Measurements from ENCODE around the gene SH3PXD2A. TPM values are rescaled to one million over a fixed set of nuclear protein-coding genes. Genes with fewer than 3 reads are reported as not detected.

SH3PXD2A gene
- total RNA-seq, 1 donor from 2014 or later: 51.3 TPM

DNA sequence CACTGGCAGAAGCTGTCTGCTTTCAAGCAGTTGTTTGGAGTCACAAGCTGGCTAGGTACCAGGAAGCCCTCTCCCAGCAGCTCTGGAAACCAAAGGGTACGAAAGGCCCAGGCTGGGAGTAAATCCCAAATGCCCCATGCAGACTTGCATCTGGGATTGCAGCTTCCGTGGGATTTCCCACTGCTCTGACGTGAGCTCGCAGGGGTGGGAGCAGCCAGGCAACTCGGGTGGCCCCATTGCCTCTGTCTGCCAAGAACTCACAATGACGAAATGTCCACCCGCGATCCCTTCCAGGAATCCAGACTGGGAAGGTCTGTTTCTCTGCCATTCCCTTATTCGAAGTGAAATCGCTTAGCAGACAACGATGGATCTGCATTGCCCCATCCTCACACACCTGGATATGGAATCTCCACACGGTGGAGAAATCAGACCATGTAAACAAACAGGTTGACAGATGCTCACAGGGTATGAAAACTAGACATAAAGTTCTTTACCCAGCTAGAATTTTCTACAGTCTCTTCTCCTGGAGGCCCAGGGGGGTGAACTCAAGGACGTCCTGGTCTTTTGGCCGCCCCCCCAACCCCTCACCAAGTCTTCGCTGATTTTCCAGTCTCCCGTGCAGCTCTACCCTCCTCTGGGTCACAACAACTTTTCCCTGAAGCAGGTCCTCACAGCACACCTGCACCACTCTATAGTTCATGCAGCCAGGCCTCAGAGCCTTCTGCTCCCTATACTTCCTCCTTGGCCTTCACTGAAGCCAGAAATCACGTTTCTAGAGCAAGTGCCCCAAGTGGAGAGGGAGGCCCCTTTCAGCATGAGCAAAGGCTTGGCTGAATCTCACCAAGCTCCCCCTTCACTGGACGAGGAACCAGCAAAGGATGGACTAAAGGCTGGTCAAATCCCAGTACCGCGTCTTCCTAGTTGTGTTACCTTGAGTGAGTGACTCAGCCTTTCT is 20.0 kb downstream of the SH3PXD2A start:
- no peak for DNase-seq (ENCODE audit: low spot score)

DNA sequence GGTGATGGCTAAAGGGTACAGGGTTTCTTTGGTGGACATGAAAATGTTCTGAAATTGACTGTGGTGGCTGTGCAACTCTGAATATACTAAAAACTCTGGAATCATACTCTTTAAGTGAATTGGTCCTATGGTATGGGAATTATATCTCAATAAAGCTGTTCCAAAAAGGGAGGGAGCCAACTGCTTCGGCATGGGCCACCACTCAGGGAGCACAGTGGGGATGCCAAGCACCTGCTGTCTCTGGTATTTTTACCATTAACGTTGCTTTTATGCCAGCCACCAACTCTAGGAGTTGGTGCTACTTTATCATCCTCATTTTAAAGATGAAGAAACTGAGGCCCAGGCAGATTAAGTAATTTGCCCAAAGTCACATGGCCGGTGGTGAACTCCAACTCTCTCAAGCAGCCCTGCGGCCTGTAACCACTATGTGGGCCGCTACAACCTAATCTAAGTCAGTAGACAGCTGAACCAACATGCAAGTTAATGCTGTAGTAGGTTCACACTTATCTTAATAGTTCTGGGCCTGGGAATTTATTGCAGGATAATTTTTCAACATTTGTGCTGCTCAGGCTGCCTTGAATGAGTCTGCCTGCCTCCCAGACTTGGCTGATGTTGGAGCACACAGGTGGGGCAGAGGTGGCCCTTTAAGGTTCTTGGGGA is 20.8 kb downstream of the SH3PXD2A start:
- DNase-seq (ENCODE audit: low spot score): no peak

DNA sequence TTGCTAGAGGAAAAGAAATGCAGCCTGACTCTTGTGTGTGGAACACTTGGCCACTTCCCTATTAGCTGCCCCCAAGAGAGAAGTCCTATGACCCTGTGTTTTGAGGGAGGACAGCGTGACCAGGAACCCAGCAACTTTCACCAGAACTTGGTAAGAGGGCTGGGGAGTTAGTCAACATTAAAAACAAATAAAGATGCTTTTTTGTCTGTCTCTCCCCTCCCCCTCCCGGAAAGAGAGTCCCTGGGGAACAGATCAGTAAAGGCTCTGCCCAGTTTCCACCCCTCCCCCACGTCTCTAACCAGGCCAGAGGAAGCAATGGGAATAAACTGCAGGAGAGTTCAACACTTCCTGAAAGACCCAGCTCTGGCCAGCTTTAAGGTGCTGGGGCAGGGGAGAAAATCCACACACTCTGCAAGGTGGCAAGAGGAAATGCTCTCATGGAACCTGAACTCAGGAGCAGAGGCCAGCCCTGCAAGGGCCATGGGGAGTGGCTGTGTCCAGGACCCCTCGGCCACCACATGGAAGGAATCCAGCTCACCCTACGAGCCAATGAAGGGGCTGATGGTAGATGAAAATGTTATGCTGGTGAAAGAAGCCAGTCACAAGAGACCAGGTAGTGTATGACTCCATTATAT is 21.5 kb downstream of the SH3PXD2A start:
- no peak for DNase-seq (ENCODE audit: low spot score)

DNA sequence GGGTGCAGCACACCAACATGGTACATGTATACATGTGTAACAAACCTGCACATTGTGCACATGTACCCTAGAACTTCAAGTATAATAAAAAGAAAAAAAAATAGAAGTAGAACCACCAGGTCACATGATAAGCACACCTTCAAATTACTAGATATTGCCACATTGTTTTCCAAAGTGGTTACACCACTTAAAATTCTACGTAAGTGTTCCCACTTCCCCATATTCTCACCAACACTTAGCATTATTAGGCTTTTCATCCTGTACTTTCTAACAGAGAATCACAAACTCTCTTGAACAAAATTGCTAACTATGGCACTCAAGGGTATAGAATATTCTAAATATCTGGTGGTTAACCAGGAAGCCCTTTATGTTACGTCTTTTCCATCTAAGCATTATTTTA is 22.6 kb downstream of the SH3PXD2A start:
- DNase-seq (ENCODE audit: low spot score): no peak

DNA sequence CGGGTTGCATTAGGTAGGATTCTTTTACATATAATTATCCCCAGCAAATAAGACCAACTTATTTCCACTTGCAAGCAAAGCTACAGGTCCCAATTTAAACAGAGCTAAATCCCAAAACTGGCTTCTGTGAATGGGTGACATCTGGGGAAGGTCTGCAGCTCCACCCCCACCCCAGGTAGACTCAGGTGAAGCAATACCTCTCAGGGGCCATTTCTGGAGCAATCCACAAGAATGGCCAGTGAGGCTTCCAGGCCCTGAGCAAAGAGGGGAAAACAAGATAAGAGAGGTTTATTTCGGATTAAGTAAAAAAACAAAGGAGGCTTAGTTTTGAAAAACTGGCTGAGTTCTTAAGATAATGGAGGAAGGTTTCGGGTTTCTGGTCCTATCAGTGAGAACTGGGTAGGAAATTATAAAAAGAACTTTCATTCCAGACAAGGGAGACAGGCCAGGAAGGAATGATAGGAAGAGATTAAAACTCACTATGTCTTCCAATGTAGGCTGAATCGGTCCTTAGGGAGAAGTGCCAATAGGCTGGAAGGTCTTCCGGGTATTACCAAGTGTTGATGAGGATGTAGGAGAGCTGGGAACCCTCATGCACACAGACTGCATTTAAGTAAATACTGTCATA is 25.4 kb downstream of the SH3PXD2A start:
- no peak for DNase-seq (ENCODE audit: low spot score)

DNA sequence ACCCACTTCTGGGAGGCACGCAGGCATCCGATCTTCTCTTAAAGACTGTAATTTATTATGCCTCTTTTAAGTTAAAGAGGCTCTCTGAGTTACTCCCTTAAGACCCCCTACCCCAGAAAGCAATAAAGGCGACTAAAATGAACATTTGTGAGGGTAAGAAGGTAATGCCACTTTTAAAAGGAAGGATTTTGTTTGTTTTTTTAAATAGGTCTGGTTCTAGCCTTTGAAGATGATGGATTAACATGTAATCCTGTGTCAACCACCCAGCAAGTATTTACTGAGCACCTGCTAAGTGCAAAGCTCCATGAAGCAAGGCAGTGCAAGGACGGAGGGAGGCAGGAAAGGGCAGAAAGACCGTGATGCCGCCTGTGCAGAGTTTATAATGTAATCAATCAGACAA is 26.1 kb downstream of the SH3PXD2A start:
- DNase-seq (ENCODE audit: low spot score): no peak

DNA sequence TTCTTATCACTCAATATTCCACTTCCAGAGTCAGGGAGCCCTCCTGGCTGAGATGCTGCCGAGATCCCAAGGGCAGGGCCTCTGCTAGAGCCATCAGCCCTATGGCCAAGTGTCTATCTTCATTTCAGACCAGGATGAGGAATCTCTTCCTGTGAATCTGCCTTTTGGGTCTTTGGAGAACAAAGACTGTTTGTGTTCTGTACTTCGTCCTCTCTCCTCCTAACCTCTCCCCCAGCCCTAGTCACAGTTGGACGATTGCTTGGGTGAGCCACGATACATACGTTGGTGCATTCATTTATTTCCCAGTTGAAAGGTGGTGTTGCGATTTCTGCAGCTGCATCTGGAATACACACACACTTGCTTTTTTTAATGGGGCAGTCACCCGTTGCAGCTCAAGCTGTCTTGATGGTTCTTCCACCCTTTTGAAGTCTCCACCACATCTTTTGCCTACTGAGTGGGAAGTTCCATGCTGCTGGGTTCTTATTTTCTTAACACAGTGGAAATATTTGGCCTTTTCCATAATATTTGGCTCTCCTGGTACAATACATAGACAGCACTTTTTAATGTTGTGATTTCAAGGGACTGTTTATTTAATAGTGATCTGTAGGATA is 26.7 kb downstream of the SH3PXD2A start:
- DNase-seq (ENCODE audit: low spot score): no peak

DNA sequence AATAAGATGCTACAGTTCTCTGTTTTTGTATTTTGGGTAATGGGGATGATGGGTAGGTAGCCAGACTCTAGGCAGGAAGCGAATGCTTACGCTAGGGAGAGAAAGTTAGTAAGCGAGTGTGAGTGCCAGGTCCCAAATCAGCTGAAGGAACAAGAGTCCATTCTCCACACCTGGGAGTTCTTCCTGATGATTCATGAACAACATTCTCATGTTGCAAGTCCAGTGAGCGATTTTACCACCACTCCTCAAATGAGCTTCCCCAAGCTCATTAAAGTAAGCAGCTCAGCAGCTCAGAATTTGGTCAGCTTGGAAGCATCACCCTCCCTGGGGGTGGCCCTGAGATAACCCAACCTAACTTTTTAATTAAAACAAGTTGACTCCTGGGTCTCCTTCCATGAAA is 27.3 kb downstream of the SH3PXD2A start:
- DNase-seq (ENCODE audit: low spot score): no peak

DNA sequence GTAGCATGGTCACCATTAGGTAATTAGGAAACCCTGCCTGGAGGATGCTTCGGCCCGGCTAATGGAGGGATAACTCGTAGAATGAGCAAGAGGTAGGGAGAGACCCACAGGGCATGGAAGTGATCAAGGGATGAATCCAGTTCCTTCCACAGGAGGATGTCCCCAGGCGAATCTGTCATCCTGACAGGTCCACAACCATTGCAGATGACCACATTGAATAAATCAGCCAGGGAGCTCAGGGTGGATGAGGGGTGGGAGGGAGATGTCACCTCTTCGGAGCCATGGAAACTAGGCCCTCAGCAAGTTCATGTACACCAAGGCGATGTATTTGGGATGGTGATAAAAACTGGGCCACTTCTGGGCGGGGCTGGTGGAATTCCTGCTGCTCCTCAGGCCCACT is 28.5 kb downstream of the SH3PXD2A start:
- no peak for DNase-seq (ENCODE audit: low spot score)

DNA sequence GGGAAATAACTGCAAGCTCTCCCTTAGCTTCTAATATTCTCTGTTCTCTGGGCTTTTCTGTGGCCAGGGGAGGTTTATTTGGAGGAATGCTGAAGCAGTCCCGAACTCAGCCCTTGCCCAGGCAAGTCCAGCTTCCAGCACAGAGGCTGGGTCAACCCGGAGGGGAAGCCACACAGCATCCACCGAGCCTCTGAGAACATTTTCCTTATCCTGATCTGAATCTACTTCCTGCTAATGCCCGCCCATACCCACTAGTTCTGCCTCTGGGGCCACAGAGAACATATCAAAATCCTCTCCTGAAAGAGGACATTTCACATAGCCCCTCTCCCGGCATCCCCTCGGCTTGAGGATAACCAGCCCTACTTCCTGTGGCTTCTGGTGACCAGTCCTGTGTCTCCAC is 31.1 kb downstream of the SH3PXD2A start:
- no peak for DNase-seq (ENCODE audit: low spot score)

DNA sequence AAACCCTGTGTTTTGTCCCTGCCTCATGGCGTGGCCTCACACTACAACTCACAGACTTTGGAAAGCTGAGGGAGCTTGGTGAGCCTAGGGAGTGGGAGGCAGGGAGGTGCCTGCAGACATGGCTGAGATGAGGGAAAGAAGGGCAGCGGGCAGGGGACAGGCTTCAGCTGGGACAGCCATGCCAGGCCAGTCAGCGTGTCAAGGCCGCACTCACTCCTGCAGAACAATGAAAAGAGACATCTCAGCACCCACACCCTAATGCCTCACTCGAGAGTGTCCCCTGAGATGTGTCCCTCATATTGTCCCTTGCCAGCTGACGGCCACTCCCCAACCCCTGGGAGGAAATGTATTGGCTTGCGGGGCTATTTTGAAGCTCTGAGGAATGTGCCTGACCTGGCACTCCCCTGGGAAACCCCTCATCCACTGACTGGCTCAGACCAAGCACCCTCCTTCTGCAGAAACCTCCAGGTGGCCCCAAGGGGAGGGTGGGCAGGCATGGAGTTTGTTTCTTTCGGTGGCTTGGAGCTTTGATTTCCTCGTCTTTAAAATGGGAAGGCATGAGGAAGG is 31.6 kb downstream of the SH3PXD2A start:
- no peak for DNase-seq (ENCODE audit: low spot score)

DNA sequence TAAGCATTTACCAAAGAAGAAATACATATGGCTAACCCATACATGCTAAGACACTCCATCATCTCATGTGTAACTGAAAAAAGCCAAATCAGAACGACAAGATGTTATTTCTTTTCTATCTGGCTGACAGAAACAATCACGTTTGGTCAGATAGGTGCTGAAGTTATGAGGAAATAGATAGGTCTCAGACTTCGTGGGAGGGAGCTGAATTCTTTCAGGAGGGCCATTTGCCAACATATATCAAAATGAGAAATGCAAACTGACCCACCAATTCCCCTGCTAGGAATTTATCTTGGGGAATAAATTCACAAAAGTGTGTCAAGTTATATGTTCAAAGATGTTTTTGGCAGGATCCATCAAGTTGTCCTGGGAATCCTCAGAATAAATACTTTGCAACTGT is 32.6 kb downstream of the SH3PXD2A start:
- DNase-seq (ENCODE audit: low spot score): no peak

DNA sequence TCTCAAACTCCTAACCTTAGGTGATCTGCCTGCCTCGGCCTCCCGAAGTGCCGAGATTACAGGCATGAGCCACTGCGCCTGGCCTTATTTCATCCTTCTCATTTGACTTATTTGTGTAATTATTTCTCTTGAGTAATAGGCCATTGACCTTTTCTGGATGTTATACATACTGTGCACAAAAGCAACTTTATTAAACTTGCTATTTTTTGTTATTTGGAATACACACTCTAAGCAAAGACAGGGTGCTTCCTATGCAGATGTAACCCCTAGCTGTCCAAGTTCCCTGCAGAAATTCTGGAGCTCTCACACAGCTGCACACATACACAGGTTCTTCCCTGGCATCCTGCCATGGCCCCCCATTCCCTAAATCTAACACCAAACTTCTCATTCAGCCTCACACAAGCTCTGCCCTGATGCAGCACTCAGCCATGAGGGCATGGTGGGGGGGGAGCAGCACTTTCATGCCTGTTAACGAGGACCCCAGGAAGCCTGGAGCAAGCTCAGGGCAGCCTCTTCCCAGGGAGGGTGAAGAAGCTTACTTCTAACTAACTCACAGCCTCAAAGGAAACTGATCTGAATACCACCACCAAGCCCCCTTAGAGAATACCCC is 33.2 kb downstream of the SH3PXD2A start:
- DNase-seq (ENCODE audit: low spot score): no peak

DNA sequence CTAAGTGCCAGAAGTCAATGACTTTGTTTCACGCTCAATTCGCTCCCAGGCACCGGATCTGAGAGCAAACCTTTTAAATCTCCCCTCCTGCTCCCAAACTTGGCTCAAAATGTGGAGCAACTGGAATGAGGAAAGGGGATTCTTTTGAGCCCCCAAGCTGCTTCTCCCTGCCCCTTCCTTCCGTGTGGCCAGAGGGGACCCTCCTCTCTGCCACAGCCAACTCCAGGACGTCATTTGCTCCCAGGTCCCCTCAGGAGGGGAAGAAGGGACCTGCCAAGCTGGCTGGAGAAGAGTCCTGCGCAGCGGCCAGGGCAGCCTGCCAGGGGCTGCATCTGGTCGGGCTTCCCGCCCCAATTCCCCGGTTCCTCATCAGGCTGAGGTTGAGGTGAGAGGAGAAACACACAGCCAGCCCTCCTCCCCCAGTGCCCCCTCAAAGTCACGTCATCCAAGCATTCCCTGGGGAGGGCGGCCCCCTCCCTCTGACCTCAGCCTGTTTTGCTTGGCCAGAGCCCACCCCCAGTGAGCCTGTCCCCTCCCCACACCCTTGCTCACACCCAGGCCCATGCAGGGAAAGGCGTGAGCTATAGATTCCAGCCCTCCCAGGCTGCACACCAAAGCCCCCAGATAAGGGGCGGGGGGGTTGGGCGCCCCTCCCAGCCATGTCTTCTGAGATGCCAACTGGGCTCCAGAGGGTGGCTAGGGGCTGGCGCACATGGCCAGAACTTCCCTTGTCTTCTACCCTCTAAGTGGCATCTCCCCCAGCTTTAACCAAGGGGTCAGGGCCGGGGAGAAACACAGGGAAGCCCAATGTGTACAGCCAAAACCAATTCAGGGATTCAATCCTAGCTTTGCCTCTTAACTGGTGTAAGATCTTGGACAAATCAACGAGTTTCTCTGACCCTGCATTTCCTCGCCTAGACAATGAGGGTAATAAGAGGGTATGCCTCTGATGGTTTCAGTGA is 35.0 kb downstream of the SH3PXD2A start:
- no peak for DNase-seq (ENCODE audit: low spot score)

DNA sequence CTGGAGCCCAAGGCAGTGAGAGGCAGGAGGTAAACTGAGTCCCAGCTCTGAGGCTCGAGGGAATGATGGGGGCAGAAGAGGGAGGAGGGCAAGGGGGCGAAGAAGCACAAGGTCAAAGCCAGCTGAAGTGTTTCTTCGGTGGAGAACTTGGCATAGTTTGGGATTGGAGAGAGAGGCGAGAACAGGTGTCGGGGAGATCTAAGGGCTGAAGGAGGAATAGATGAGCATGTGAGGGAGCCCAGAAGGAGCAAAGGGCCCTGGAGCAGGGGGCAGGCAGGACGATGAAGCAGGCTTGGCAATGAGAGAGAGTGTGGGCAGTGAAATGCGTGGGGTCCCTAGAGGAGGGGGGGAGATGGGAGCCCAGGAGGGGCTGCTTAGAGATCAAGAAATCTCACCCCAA is 35.9 kb downstream of the SH3PXD2A start:
- no peak for DNase-seq (ENCODE audit: low spot score)

DNA sequence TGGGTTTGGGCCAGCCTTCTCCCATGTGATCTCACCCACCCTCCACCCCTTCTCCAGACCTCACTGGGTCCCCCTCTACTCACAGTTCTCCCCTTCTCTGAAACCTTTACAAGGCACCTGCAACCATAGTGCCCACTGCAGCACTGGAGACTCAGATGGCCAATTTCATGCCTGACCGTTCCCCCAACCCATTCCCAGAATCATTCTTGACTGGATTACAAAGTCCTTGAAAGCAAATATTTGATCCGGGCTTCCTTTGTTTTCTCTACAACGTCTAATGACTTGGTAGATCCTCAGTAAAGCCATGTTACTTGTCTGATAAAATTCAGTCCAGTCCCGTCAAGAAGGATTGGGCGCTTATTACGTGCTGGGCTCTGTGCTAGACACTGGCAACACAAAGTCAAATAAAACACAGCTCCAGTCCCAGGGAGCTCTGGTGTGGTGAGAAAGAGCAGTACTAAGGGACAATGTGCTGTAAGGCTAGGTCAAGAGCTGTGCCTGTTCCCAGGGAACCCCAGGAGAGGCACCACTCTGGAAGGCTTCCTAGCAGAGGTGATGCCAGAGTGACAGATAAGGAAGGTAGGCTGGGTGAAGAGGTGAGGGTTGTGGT is 36.5 kb downstream of the SH3PXD2A start:
- DNase-seq (ENCODE audit: low spot score): no peak

DNA sequence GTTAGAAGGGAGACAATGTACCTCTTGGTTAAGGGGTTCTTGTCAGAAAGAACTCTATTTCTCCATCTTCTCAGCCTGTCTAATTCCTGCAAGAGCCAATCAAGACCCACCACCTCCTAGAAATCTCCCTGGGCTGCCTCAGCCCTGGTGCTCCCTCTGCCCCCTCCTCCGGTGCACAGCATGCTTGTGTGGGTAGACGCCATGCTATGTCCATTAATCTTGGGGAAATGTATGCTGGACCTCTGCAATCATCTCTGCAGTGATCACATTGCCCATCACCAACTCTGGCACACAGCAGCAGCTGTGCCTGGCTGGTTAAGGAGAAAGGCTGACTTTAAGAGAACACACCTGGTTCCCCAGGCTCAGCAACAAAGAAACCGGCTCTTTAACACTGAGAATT is 37.3 kb downstream of the SH3PXD2A start:
- DNase-seq (ENCODE audit: low spot score): no peak

DNA sequence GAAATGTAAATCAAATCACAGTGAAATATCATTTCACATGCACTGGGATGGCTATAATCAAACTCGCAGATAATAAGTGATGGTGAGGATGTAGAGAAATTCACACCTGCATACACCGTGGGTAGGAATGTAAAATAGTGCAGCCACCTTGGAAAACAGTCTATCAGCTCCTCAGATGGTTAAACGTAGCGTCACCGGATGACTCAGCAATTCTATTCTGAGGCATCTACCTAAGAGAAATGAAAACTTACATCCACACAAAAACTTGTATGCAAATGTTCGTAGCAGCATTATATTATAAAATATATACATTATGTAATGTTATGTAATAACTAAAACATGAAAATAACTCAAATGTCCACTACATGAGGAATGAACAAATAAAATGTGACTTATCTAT is 38.9 kb downstream of the SH3PXD2A start:
- DNase-seq (ENCODE audit: low spot score): no peak

Data from mesenteric fat pad (tissue), 1 donor.